Measurements from ENCODE around the gene GGT6.

The GGT6 gene

GRCh38 chr17:4520060-4520893 is 40.1 kb downstream of the GGT6 start:
- no peak for DNase-seq (ENCODE audit: low spot score)

GRCh38 chr17:4519361-4519788 is 41.0 kb downstream of the GGT6 start:
- DNase-seq (ENCODE audit: low spot score): no peak

- no peak for DNase-seq (ENCODE audit: low spot score)
Measured at GRCh38 chr17:4518901-4519300, 41.5 kb downstream of the GGT6 start.

GRCh38 chr17:4516735-4517134 is 43.6 kb downstream of the GGT6 start:
- DNase-seq (ENCODE audit: low spot score): no peak

GRCh38 chr17:4515501-4515900 is 44.9 kb downstream of the GGT6 start:
- no peak for DNase-seq (ENCODE audit: low spot score)

GRCh38 chr17:4514779-4515178 is 45.6 kb downstream of the GGT6 start:
- no peak for DNase-seq (ENCODE audit: low spot score)

GRCh38 chr17:4514206-4514605 is 46.2 kb downstream of the GGT6 start:
- no peak for DNase-seq (ENCODE audit: low spot score)

GRCh38 chr17:4513113-4514032 is 47.0 kb downstream of the GGT6 start:
- DNase-seq (ENCODE audit: low spot score): no peak

GRCh38 chr17:4512156-4513112 is 47.9 kb downstream of the GGT6 start:
- no peak for DNase-seq (ENCODE audit: low spot score)

- no peak for DNase-seq (ENCODE audit: low spot score)
Measured at GRCh38 chr17:4511199-4511932, 49.0 kb downstream of the GGT6 start.

GRCh38 chr17:4510618-4510941 is 49.8 kb downstream of the GGT6 start:
- no peak for DNase-seq (ENCODE audit: low spot score)

GRCh38 chr17:4509923-4510617 is 50.3 kb downstream of the GGT6 start:
- DNase-seq (ENCODE audit: low spot score): no peak

GRCh38 chr17:4509401-4509800 is 51.0 kb downstream of the GGT6 start:
- no peak for DNase-seq (ENCODE audit: low spot score)

GRCh38 chr17:4508207-4508606 is 52.2 kb downstream of the GGT6 start:
- DNase-seq (ENCODE audit: low spot score): no peak

- DNase-seq (ENCODE audit: low spot score): no peak
Measured at GRCh38 chr17:4507361-4508111, 52.8 kb downstream of the GGT6 start.
